Activated naive CD8-positive, alpha-beta T cell treated with anti-CD3 and anti-CD28 coated beads, Interleukin-2, amount 10 ng/mL, durations not matched to agents 7 days and 5 days (primary cell): ENCODE results near the gene ANO4. TPM values are rescaled to one million over a fixed set of nuclear protein-coding genes. Genes with fewer than 3 reads are reported as not detected.

Experiments used
- total RNA-seq, 2 experiments: library from RNA; stranded (reverse); gene quantifications; one replicate each; pipeline ENCODE4 v1.2.3, GENCODE V29; 2021

ANO4 gene
- total RNA-seq, 2 experiments from 2014 or later, result not detected

Other genes starting within 250 kb of the ANO4 start
- 1 to 10 TPM; 4.2 to 4.8 TPM for gene GAS2L3, start 221.1 kb upstream of the ANO4 start, total RNA-seq